WI38 (cell line): ENCODE data around the gene P2RX5.
A peak's percentile ranks its signal among the peaks of the same experiment; 100 is the strongest.

Experiments used
- H3K4me3 ChIP-seq: 2 replicates; pipeline ENCODE4 v1.5.1; 2011; ENCODE audit warnings: low read depth, mild to moderate bottlenecking, control low read depth, low read length
- TF ChIP-seq, protein P1 (sequence below): IDR thresholded peaks from 2 replicates; pipeline ENCODE4 v1.5.1; 2012; ENCODE audit warnings: low read depth, mild to moderate bottlenecking, control low read depth, low read length

Gene P2RX5

DNA sequence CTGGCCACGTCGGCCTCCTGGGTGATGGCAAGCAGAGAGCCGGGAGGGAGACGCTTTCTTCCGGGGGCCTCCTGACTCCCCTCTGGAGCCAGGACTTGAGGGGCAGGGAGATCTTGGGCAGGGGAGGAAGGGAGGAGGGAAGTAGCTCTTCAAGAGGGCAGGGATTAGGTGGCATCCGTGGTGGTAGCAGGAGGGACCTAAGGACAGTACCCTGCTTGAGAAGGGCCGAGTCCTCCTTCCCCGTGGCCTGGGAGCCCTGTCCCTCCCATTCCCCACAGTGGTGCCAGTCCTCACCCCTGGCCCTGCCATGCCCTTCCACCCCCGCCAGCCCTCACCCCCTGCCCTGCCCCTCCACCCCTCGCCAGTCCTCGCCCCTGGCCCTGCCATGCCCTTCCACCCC lies 40.2 kb downstream of the P2RX5 start:
- H3K4me3 ChIP-seq: no peak overlapping the region
- TF ChIP-seq, protein P1, sequence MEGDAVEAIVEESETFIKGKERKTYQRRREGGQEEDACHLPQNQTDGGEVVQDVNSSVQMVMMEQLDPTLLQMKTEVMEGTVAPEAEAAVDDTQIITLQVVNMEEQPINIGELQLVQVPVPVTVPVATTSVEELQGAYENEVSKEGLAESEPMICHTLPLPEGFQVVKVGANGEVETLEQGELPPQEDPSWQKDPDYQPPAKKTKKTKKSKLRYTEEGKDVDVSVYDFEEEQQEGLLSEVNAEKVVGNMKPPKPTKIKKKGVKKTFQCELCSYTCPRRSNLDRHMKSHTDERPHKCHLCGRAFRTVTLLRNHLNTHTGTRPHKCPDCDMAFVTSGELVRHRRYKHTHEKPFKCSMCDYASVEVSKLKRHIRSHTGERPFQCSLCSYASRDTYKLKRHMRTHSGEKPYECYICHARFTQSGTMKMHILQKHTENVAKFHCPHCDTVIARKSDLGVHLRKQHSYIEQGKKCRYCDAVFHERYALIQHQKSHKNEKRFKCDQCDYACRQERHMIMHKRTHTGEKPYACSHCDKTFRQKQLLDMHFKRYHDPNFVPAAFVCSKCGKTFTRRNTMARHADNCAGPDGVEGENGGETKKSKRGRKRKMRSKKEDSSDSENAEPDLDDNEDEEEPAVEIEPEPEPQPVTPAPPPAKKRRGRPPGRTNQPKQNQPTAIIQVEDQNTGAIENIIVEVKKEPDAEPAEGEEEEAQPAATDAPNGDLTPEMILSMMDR: no peak

DNA sequence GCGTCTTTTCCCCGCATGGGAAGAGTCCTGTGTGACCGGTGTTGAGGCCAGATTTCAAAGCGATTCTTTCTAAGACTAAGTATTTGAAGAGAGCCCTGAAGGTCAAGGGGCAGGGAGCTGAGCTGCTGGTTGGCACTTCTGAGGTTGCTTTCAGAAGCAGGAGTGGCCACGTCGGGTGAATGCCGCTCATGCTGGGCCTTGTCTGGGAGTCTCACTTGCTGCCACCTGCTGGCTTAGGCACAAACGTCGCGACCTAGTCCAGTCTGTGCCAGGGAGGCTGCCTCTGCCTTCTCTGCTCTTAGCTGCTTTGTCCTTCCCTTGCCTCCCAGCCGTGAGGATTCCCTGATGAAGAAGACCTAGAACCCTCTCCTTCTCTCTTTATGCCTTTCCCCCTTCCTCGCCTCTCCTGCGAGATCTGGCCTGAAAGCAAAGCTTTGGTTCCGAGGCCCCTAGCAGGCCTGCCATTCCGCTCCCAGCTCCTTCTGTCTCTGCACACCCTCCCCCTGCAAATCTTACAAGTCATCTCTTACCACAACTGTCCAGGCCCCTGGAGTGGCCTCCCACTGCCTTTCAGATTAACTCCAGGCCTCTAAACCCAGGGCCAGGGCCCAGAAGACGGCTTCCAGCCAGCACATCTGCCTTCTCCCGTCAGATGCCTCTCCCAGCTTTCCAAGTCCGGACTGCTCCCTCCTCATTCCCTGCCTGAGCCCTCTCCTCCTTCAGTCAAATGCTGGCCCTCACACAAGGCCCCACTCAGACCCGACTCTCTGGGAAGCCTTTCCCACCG lies 48.0 kb downstream of the P2RX5 start:
- no peak overlapping the region for H3K4me3 ChIP-seq
- TF ChIP-seq, protein P1: peak; percentile 35

- TF ChIP-seq, protein P1: no peak
Observed at GRCh38 chr17:3647251-3647650, 48.7 kb downstream of the P2RX5 start.

DNA sequence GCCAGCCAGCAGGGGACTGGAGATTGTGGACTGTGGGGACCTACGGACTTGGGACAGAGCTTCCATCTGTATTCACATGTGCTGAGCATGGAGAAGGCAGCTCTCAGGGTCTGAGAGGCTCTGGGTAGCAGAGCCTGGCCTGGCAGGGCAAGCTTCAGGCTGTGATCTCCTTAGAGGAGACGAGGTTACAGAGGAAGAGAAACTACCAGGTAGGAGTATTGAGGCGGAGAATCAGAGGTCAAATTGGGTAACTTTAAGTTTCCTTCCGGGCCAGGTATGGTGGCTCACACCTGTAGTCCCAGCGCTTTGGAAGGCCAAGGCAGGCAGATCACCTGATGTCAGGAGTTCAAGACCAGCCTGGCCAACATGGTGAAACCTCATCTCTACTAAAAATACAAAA lies 50.6 kb downstream of the P2RX5 start:
- TF ChIP-seq, protein P1: no peak
- H3K4me3 ChIP-seq: no peak overlapping the region

More at GRCh38 chr17:3647251-3647650, 48.7 kb downstream of the P2RX5 start:
- no peak overlapping the region for H3K4me3 ChIP-seq

- H3K4me3 ChIP-seq: no peak overlapping the region
Observed at GRCh38 chr17:3643889-3644349, 52.0 kb downstream of the P2RX5 start.

GRCh38 chr17:3641717-3642486 lies 54.1 kb downstream of the P2RX5 start:
- TF ChIP-seq, protein P1: no peak
- no peak overlapping the region for H3K4me3 ChIP-seq

More at GRCh38 chr17:3643889-3644349, 52.0 kb downstream of the P2RX5 start:
- TF ChIP-seq, protein P1: no peak

DNA sequence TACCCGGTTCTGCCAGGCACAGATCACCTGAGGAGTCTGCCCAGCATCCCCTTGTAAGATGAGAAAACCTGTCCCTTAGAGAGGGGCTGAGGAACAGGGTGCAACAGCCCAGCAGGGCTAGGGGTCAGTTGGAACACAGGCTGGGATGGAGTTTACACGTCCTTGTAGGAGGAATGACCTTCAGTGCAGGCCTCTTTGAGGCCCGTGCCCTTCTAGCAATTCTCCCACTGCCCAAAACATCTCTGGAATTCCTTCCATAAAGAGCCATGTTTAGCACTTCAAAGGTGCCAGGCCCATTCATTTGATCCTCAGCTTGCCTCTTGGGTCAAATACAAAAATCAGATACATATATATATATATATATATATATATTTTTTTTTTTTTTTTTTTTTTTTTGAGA lies 54.9 kb downstream of the P2RX5 start:
- TF ChIP-seq, protein P1: no peak
- H3K4me3 ChIP-seq: no peak overlapping the region
